A204.1 (cell line): ENCODE measurements around the gene NDEL1.
"Not testable (repeated sequence)": the region's sequence is repeated elsewhere in the genome, so short reads cannot be mapped to it uniquely, and the experiment has no call there.

ENCODE experiments used
- FAIRE-seq: peaks from 2 replicates; lab custom pipeline; 2012; peaks lifted over from hg19 to GRCh38; lab: Jason Lieb, UNC

NDEL1 gene

DNA sequence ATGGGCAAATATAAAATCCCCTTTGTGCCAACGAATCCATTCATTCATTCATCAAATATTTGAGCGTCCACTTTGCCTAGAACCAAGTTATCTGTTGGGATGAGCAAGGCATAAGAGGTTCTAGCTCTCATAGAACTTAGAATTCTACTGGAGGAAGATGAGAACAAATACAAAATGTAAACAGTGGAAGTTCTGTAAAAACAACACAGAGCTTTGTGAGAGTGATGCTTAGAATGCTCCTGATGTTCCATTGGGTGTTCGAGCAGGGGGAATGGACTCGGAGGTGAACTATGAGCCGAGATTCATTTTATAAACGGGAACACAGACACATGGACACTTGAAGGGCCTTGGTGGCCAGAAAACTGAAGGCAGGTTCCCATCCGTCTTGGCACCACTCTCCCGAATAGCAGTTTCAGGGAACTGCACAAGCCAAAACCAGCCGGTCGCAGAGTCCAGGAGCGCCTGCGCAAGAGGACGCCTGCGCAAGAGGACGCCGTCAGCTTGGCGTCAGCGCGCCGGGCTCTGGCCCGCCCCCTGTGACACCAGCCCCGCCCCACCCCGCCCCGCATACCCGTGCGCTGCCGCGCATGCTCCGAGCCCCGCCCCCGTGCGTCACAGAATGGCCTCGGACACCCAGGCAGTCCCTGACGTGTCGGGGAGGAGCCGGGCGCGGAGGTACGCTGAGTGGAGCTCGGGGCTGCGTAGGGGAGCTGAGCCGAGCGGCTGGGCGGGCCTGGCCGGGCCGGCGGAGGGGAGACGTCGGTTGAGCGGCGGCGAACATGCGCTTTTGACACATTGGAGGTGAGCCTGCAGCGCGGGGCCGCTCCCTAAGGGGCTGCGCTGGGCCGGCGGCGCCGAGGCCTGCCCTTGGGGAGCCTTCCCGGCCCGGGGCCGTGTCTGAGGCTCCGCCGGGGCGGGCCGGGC is at the start of gene NDEL1:
TSS of gene NDEL1 (plus strand) at position 640 of the 924 bp plus-strand sequence. CDS start 8,388 bp downstream, outside the sequence.
- FAIRE-seq: no peak

DNA sequence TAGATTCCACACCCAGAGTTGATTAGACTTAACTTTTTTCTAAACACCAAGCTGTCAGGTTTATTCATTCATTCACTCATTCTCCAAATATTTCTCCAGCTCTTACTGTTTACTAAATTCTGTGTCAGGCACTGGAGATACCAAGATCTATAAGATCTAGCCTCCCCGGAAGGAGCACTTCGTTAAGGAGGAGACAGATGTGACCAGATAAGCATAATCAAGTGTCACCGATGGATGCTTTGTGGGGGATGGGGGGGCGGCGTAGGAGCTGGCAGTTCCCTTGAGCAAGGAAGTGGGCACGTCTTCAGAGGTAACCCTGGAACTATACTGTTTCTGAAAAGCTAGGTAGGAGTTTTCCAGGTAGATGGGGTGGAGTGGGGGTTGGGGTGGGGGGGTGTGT is 48.8 kb upstream of the NDEL1 start:
- FAIRE-seq: no peak

DNA sequence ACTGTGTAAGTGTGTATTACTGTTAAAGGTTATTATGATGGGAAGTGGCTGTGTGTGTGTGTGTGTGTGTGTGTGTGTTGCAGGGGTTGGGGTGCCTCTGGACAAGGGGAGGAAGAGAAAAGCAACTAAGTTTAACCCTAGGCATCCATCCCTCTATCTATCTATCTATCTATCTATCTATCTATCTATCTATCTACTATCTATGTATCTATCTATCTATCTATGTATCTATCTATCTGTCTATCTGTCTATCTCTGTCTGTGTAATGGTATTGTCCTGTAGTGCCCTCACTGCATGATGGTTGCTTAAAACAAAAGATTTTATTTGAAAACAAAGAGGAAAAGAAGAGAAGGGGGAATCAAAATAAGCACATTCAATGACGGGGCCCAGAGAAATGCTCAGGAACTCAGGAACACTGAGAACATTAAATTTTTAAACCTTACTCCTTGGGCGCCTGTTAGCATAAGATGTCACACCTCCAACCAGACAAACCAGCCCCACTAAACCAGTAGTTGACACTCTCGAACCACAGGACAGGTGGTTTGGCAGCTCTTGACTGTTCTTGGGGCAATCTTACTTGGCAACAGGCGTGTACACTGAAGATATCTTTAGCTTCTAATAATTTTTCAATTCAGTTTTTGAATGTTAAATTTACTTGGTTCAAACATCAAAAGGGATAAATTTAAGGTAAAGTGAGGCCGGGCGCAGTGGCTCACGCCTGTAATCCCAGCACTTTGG is 47.6 kb upstream of the NDEL1 start:
- FAIRE-seq: no peak

GRCh38 chr17:8391711-8392110 is 44.0 kb upstream of the NDEL1 start:
- no peak for FAIRE-seq

DNA sequence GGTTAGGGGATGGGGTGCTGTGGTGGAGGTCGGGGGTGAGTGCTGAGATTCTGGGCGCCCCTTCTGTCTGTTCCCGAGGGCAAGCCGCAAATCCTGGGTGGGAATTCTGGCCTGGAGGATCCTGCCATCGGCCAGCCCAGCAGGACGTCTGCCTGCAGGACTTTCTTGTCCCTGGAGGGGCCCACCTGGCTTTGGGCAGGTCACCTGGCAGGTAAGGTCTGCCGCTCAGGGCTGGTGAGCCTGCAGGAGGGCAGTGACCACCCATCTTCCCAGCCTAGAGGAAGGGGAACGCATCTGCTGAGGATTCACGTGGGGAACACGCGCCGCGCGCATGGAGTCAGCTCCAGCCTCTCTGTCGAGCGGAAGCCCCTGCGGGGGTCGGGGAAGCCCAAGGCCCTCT is 43.4 kb upstream of the NDEL1 start:
- no peak for FAIRE-seq

GRCh38 chr17:8392674-8393469 is 42.8 kb upstream of the NDEL1 start:
- no peak for FAIRE-seq

DNA sequence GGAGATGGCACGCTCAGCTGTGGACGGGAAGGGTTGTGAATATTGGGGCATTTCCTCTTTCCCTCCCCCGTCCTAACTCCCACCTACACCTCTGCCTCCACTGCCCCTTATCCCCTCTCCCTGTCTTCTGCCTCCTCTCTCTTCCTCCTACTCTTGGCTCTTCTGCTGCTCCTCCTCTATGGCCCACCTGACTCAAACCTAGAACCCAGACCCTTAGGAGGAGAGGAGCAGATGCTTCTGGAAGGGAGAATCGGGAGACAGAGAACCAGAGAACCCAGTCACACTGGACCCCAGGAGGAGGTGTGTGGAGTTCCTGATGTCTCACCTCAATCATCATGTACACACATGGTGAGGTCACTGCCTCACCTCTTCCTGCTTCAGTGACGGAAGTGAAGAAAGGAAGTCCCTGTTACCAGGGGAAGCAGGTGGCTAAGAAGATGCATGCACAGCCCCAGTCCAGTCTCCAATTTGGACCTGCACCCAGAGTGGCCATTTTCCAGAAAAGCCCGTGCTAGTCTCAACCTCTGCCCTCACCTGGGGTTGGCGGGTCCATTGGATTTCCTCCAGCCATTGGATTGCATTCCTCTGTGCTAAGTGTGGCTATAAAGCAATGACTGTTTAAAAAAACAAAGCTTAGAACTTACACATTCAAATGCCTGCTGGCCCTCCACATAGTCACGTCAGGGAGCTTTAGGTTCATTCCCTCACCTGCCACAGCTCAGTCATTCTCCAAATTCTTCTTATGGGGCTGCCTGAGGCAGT is 42.0 kb upstream of the NDEL1 start:
- no peak for FAIRE-seq

GRCh38 chr17:8394497-8394896 is 41.2 kb upstream of the NDEL1 start:
- FAIRE-seq: not testable (repeated sequence)

DNA sequence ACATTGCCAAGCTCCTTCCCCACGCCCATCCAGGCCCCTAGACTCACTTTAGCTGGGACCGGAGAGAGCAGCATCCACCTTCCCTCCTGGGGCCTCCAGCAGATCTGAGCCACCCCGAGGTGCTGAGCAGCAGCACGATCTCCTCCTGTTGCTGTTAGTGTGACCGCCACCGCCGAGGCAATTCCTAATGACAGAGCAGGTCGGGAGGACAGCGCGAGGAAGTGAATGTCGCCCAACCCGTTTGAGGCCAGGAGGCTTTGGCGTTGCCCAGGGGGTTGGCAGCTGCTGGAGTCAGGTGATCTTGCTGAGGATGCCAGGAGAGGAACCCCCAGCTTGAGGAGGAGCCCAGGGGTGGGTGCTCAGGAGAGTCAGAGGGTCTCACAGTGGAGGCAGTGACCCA is 38.0 kb upstream of the NDEL1 start, which contains the start of gene RNF222:
TSS of gene RNF222 (minus strand) at position 192 of the 400 bp plus-strand sequence. CDS start 4,366 bp downstream, outside the sequence.
- no peak for FAIRE-seq

DNA sequence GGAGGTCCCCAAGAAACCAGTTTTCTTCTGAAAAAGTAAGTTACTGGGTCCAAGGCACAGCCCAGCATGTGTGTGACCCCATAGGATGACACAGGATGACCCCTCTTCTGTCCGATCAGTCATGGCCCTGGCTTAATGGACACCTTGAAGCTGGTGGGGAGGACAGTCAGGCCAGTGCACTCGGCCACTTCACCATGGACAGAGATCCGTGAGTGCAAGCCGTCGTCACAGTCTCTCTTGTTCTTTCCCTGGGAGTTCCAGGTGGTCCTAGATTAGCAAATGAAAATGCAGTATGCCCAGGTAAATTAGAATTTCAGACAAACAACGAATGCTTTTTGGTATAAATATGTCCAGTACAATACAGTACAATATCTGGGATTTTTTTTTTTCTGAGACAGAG is 36.7 kb upstream of the NDEL1 start:
- FAIRE-seq: no peak

DNA sequence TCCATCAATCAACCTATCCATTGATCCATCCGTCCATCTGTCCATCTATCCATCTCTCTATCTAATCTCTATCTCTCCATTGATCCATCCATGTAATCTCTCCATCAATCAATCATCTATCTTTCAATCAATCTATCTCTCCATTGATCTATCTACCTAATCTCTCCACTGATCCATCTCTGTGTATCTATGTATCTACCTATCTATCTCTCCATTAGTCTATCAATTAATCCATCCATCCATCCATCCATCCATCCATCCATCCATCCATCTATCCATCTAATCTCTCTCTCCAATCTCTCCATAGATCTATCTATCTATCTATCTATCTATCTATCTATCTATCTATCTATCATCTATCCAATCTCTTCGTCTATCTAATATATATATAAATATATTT is 34.6 kb upstream of the NDEL1 start:
- FAIRE-seq: no peak

GRCh38 chr17:8402921-8403536 is 32.7 kb upstream of the NDEL1 start:
- FAIRE-seq: no peak

DNA sequence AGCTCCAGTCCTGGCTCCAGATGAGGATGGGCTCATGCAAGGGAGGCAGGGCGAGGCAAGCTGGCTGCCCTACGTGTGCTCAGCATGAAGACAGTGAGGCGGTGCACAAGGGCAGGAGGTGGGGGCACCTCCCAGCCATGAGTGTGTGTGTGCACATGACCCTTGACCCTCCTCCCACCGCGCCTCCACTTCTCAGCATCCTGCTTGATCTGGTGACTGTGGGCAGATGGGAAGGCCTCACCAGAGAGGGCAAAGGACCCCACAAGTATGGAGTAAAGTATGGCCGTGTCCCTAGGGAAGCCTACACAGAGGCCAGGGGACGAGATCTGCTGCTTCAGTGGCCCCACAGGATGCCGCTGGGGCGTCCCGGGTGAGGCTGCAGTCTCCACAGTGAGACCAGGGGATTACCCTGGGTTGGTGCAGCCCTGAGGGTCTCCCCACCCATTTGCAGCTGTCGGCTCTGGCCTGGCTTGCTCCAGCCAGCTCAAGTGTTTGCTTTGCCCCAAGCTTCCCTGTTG is 30.1 kb upstream of the NDEL1 start:
- no peak for FAIRE-seq

DNA sequence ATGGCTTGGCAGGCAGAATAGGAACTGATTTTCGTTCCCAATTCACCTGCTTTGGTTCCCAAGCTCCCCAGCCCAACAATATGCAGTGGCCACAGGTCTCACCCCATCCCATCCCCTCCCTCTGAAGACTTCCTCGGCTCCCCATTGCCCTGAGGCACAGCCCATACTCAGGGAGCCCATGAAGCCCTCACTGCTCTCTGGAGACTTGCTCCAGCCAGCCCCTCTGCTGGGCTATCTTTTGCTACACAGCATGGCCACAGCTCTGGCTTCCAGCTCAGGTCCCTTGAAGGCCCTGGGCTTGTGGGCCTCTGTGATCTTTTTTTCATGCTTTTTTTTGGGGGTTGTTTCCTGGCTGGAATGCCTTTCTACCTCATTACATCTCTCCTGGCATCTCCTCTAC is 29.5 kb upstream of the NDEL1 start:
- FAIRE-seq: no peak

DNA sequence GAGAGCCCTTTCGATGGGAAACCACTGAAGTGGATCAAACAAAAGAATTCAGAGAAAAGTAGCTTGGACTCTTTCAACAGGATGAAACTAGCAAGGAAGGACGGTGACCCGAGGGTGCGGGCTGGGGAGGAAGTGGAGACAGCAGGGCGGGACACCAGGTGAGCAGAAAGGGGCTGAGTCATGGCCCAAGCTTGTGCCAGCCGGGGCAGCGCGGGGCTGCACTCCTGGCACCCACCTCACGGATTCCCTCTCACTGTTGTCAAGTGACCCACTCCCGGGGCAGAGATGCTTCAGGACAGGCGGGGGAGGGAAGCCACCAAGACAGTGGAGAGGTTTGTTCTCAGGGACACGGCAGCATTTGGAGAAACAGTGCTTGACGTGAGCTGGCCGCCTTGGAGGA is 27.3 kb upstream of the NDEL1 start:
- FAIRE-seq: no peak

- peak; percentile 92 for FAIRE-seq
These were observed 25.5 kb upstream of the NDEL1 start for GRCh38 chr17:8409966-8410882.

- FAIRE-seq: no peak
These were observed 24.8 kb upstream of the NDEL1 start for GRCh38 chr17:8410883-8411238.

DNA sequence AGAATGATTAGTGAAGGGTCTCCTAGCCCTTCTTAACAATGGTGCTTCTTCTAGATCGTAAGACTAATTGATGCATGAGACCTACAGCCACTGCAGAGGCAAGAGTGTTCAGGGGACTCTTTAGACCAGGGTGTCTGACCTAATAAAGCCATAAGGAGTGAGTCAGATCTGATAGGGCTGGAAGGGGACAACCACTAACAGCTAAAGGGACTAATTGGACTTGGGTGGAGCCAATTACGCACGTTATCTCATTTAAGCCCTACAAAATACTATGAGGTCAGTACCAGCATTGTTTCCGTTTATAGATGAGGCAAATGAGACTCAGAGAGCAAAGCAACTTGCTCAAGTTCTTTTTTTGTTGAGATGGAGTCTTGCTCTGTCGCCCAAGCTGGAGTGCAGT is 23.6 kb upstream of the NDEL1 start:
- FAIRE-seq: no peak

- FAIRE-seq: no peak
These were observed 22.4 kb upstream of the NDEL1 start for GRCh38 chr17:8413328-8413727.

DNA sequence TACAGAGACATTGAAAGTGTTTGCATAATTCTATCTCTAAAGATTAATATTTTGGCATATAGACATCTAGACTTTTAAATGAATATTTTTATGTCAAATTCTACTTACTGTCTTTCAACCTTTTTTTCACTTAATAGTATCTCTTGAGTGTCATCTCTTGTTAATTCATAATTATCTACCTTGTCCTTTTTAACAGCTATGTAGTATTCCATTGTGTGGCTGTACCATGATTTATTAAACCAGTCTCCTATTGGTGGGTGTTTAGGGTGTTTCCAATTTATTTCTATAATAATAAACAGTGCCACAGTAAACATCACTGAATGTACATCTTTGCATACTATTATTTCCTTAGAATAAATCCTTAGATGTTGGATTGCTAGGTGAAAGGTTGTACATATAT is 21.7 kb upstream of the NDEL1 start:
- FAIRE-seq: no peak
